ENCODE results near the gene PLPP1.

Gene PLPP1

GRCh38 chr5:55384072-55384471 lies 150.7 kb downstream of the PLPP1 start:
- TF ChIP-seq CTCF (conservative IDR thresholded peaks at IDR 0.05; ENCODE audit: control insufficient read depth, insufficient read depth, low read depth, low read length), result no peak
- H3K4me3 ChIP-seq (ENCODE audit: control insufficient read depth, low read depth, low read length), result no peak overlapping the region
- no peak for DNase-seq (ENCODE audit: low read depth)

- DNase-seq (ENCODE audit: low read depth), result no peak
- no peak overlapping the region for H3K4me3 ChIP-seq (ENCODE audit: control insufficient read depth, low read depth, low read length)
- TF ChIP-seq CTCF (conservative IDR thresholded peaks at IDR 0.05; ENCODE audit: control insufficient read depth, insufficient read depth, low read depth, low read length), result no peak
These were observed 151.5 kb downstream of the PLPP1 start for GRCh38 chr5:55383254-55383653.

DNA sequence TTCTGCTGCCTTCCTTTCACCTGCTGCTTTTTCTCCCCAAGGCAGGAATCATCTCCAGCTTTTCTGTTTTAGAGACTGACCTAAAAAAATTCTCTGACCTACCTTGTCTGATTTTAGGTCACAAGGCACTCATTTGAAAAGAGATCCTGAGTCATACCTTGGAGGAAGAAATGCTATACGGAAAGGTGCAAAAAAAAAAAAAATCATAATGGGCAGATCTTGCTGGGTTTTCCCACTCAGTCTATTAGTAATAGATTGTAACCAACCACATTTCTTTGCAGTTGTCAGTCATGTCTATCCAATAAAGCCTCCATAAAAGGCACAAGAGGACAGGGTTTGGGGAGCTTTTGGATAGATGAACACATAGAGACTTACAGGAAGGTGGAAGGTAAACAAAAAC lies 157.0 kb downstream of the PLPP1 start:
- DNase-seq (ENCODE audit: low read depth), result no peak
- no peak for TF ChIP-seq CTCF (conservative IDR thresholded peaks at IDR 0.05; ENCODE audit: control insufficient read depth, insufficient read depth, low read depth, low read length)
- H3K4me3 ChIP-seq (ENCODE audit: control insufficient read depth, low read depth, low read length), result no peak overlapping the region

Data from fibroblast of mammary gland (primary cell).